NT2/D1 (cell line): Measurements from ENCODE around the gene OTULIN.

Experiments
- SUZ12 ChIP-seq: IDR thresholded peaks from 2 replicates; pipeline ENCODE4 v1.6.1; 2011; ENCODE audit not compliant: insufficient read length, insufficient read depth; ENCODE audit errors: extremely low read depth
- YY1 ChIP-seq: IDR thresholded peaks from 2 replicates; pipeline ENCODE4 v1.6.1; 2011; ENCODE audit not compliant: insufficient read length, insufficient read depth
- ZNF274 ChIP-seq: IDR thresholded peaks from 2 replicates; pipeline ENCODE4 v1.6.1; 2011; ENCODE audit warnings: mild to moderate bottlenecking, low read depth, low read length

GRCh38 chr5:14715481-14715880 is 51.0 kb downstream of the OTULIN start:
- TF ChIP-seq ZNF274 (no peak), SUZ12 (no peak), YY1 (no peak)
